ENCODE results near the gene ROR2. TPM values are rescaled to one million over a fixed set of nuclear protein-coding genes. Genes with fewer than 3 reads are reported as not detected.

ROR2 gene
- total and polyA plus RNA-seq, 2 donors (not counting 3 experiments of a cell fraction or from before 2014, with no cell fraction given), result not detected

DNA sequence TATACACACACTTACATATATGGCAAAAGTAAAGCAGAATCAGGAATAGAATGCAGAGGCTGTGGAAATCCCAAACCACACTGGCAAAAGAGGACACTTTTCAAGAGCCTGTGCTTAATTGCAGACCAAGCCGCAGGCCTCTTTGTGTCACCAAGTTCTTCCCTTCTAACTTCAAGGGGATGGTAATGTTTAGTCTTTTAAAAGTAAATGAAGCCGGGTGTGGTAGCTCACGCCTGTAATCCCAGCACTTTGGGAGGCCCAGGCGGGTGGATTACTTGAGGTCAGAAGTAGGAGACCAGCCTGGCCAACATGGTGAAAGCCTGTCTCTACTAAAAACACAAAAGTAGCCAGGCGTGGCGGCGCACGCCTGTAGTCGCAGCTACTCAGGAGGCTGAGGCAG is 28.7 kb downstream of the ROR2 start:
- H3K27ac ChIP-seq (ENCODE audit: insufficient read depth, low read depth, low read length), result no peak overlapping the region
- H3K9me3 ChIP-seq (replicated peaks; ENCODE audit: control insufficient read depth, insufficient read depth, low read length), result no peaks in the 10 kb centered on the region
- no peaks in the 10 kb centered on the region for H4K20me1 ChIP-seq (replicated peaks; ENCODE audit: control insufficient read depth, extremely low read depth, insufficient read depth, low read length)
- intact Hi-C loops (cut with micrococcal nuclease), result no loop called here
- H3K4me3 ChIP-seq (replicated peaks in 1 of 3; ENCODE audit: insufficient read depth in 1 of 3, low read depth in 1 of 3, low read length in 3 of 3), result no peak overlapping the region
- H3K9me1 ChIP-seq (replicated peaks; ENCODE audit: control insufficient read depth, extremely low read depth, insufficient read depth, low read length), result no peaks in the 10 kb centered on the region
- no TSS peak for BruUV-seq (replicated peaks)
- FAIRE-seq, result no peak
- no peaks in the 10 kb centered on the region for H3K4me1 ChIP-seq (ENCODE audit: control insufficient read depth, extremely low read depth, insufficient read depth, low read length)
- no peak for DNase-seq (ENCODE audit: low read depth, low spot score)
- ChIA-PET POLR2A (no interaction called here), CTCF (no interaction called here)
- H3K36me3 ChIP-seq (ENCODE audit: control insufficient read depth in 2 of 2, extremely low read depth in 1 of 2, insufficient read depth in 2 of 2, low read length in 2 of 2), result no peaks in the 10 kb centered on the region
- H3K9ac ChIP-seq (replicated peaks; ENCODE audit: extremely low read depth, insufficient read depth, low read length), result no peak overlapping the region
- no peak overlapping the region for H2AFZ ChIP-seq (ENCODE audit: low read depth, low read length)
- TF ChIP-seq EZH2 (IDR thresholded peaks at IDR 0.05; ENCODE audit: borderline replicate concordance, low read depth, low read length, severe bottlenecking) (no peak), MYC (IDR thresholded peaks at IDR 0.05; ENCODE audit: low read depth, low read length) (no peak), FOS (IDR thresholded peaks at IDR 0.05; ENCODE audit: borderline replicate concordance, insufficient read depth, low read length) (no peak), JUN (IDR thresholded peaks at IDR 0.05; ENCODE audit: borderline replicate concordance, insufficient read depth, insufficient read length, low read depth) (no peak), POLR2AphosphoS5 (IDR thresholded peaks at IDR 0.05; ENCODE audit: insufficient read depth, low read depth, low read length) (no peak), POLR2A (IDR thresholded peaks at IDR 0.05; ENCODE audit: low read depth, low read length) (no peak), GATA2 (IDR thresholded peaks at IDR 0.05; ENCODE audit: insufficient read depth, insufficient read length, low read depth, low read length) (no peak)
- TF ChIP-seq, protein P1, sequence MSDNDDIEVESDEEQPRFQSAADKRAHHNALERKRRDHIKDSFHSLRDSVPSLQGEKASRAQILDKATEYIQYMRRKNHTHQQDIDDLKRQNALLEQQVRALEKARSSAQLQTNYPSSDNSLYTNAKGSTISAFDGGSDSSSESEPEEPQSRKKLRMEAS (IDR thresholded peaks at IDR 0.05; ENCODE audit: insufficient read depth, insufficient read length), result no peak
- TF ChIP-seq, protein P2, sequence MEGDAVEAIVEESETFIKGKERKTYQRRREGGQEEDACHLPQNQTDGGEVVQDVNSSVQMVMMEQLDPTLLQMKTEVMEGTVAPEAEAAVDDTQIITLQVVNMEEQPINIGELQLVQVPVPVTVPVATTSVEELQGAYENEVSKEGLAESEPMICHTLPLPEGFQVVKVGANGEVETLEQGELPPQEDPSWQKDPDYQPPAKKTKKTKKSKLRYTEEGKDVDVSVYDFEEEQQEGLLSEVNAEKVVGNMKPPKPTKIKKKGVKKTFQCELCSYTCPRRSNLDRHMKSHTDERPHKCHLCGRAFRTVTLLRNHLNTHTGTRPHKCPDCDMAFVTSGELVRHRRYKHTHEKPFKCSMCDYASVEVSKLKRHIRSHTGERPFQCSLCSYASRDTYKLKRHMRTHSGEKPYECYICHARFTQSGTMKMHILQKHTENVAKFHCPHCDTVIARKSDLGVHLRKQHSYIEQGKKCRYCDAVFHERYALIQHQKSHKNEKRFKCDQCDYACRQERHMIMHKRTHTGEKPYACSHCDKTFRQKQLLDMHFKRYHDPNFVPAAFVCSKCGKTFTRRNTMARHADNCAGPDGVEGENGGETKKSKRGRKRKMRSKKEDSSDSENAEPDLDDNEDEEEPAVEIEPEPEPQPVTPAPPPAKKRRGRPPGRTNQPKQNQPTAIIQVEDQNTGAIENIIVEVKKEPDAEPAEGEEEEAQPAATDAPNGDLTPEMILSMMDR (IDR thresholded peaks at IDR 0.05; ENCODE audit: extremely low read depth in 1 of 2, insufficient read depth in 1 of 2, low read depth in 1 of 2, low read length in 2 of 2), result no peak
- dilution Hi-C loops (cut with MboI; ENCODE audit: extremely low pct_ligation_motif_present, low sequenced_read_pairs), result no loop called here
- no peaks in the 10 kb centered on the region for H3K27me3 ChIP-seq (ENCODE audit: control insufficient read depth in 2 of 2, insufficient read depth in 2 of 2, low read length in 2 of 2)
- H3K79me2 ChIP-seq (ENCODE audit: control insufficient read depth, insufficient read depth, low read length), result no peaks in the 10 kb centered on the region
- no peak overlapping the region for H3K4me2 ChIP-seq (ENCODE audit: insufficient read depth, low read length)

All from endothelial cell of umbilical vein (primary cell).